GM12878 (cell line): ENCODE results near the gene EVC. TPM values are rescaled to one million over a fixed set of nuclear protein-coding genes. Genes with fewer than 3 reads are reported as not detected.

Source experiments
- ATAC-seq: fragments of 200-7000 bp; cut with Tn5 transposase; 3 replicates; pipeline ENCODE4 v1.9.1; 2020; ENCODE audit warnings: mild to moderate bottlenecking, moderate library complexity
- BruUV-seq: library from RNA; stranded (reverse); fragments of 400-500 nt; replicated peaks from 2 replicates; lab custom pipeline; 2021; lab: Mats Ljungman, UMichigan
- CTCF ChIA-PET: fragments of 300-600 bp; sonication (Branson Sonifier 250); formaldehyde crosslinking; extraction: SDS; loops from one replicate; lab custom pipeline; 2021; ENCODE audit warnings: inconsistent platforms; lab: Yijun Ruan, JAX
- POLR2A ChIA-PET: fragments of 350-600 bp; formaldehyde crosslinking; extraction: SDS; loops from one replicate; lab custom pipeline; 2021; ENCODE audit warnings: inconsistent platforms; lab: Charles Lee
- RAD21 ChIA-PET: fragments of 300-600 bp; sonication (Branson Sonifier 250); formaldehyde crosslinking; loops from one replicate; lab custom pipeline; 2023; ENCODE audit warnings: antibody characterized with exemption; ENCODE audit not compliant: unreplicated experiment; lab: Charles Lee
- SMC1A ChIA-PET: fragments of 300-600 bp; sonication (Branson Sonifier 250); formaldehyde crosslinking; loops from one replicate; lab custom pipeline; 2023; ENCODE audit not compliant: unreplicated experiment, uncharacterized antibody; lab: Charles Lee
- DNase-seq: peaks from one replicate; pipeline ENCODE4 v3.0.0-alpha.2; 2011; ENCODE audit warnings: low read depth, low spot score
- FAIRE-seq: peaks from 3 replicates; lab custom pipeline; 2011; peaks lifted over from hg19 to GRCh38; lab: Jason Lieb, UNC
- H2AFZ ChIP-seq: 2 replicates; pipeline ENCODE4 v1.6.0; 2011; ENCODE audit warnings: low read depth, low read length, control low read depth; ENCODE audit not compliant: control insufficient read depth
- H3K27ac ChIP-seq: 2 replicates; pipeline ENCODE4 v1.5.1; 2011; ENCODE audit warnings: control low read depth; ENCODE audit not compliant: control insufficient read depth, insufficient read depth
- H3K27me3 ChIP-seq, 2 experiments: replicated peaks in 1 of 2; 2 replicates each; pipeline versions ENCODE4 v1.6.0 to v1.6.1; 2011; ENCODE audit warnings: low read length in 1 of 2; ENCODE audit not compliant: control insufficient read depth in 2 of 2, insufficient read depth in 2 of 2
- H3K36me3 ChIP-seq, 2 experiments: 2 replicates each; pipeline ENCODE4 v1.5.1; 2011; ENCODE audit warnings: low read length in 1 of 2; ENCODE audit not compliant: control insufficient read depth in 2 of 2, insufficient read depth in 2 of 2
- H3K4me1 ChIP-seq: 2 replicates; pipeline ENCODE4 v1.6.1; 2011; ENCODE audit warnings: mild to moderate bottlenecking, low read length, moderate library complexity, mixed read lengths; ENCODE audit not compliant: control insufficient read depth, insufficient read depth
- H3K4me2 ChIP-seq: 2 replicates; pipeline ENCODE4 v1.6.0; 2011; ENCODE audit warnings: control low read depth; ENCODE audit not compliant: control insufficient read depth, insufficient read depth
- H3K4me3 ChIP-seq: fragments of 200-600 bp; sonication (generic); 2 replicates; pipeline ENCODE4 v1.5.1; 2016
- H3K79me2 ChIP-seq: 2 replicates; pipeline ENCODE4 v1.6.0; 2011; ENCODE audit warnings: low read length; ENCODE audit not compliant: control insufficient read depth, insufficient read depth
- H3K9ac ChIP-seq: 2 replicates; pipeline ENCODE4 v1.8.0; 2011; ENCODE audit warnings: low read length, control low read depth, mixed read lengths; ENCODE audit not compliant: control insufficient read depth, insufficient read depth
- H3K9me3 ChIP-seq: replicated peaks from 3 replicates; pipeline ENCODE4 v1.5.1; 2011; ENCODE audit warnings: mild to moderate bottlenecking, low read length; ENCODE audit not compliant: control insufficient read depth, insufficient read depth
- H4K20me1 ChIP-seq: 2 replicates; pipeline ENCODE4 v1.6.0; 2011; ENCODE audit not compliant: control insufficient read depth, insufficient read depth
- ATF7 ChIP-seq: fragments of 450-650 bp; IDR thresholded peaks from 2 replicates; pipeline ENCODE4 v1.6.1; 2016; ENCODE audit warnings: low read depth, mild to moderate bottlenecking
- FOXK2 ChIP-seq: fragments of 450-650 bp; IDR thresholded peaks from 2 replicates; pipeline ENCODE4 v1.6.1; 2017; ENCODE audit warnings: mild to moderate bottlenecking, moderate library complexity
- GATAD2B ChIP-seq: fragments of 450-650 bp; conservative IDR thresholded peaks from 2 replicates; pipeline ENCODE4 v1.6.1; 2017; ENCODE audit warnings: low read depth, mild to moderate bottlenecking, moderate library complexity
- JUNB ChIP-seq: IDR thresholded peaks from 2 replicates; pipeline ENCODE4 v1.6.1; 2016; ENCODE audit warnings: antibody characterized with exemption, mild to moderate bottlenecking
- MXI1 ChIP-seq: fragments of 150-350 bp; IDR thresholded peaks from 2 replicates; pipeline ENCODE4 v1.6.1; 2011; ENCODE audit warnings: low read depth, mild to moderate bottlenecking, inconsistent platforms, low read length, improper control_type of control experiment
- NFIC ChIP-seq: IDR thresholded peaks from 2 replicates; pipeline ENCODE4 v1.6.1; 2012; ENCODE audit warnings: low read depth, mild to moderate bottlenecking, inconsistent platforms, low read length, moderate library complexity
- POLR2AphosphoS2 ChIP-seq: IDR thresholded peaks from 2 replicates; pipeline ENCODE4 v1.6.1; 2011; ENCODE audit warnings: low read depth, mild to moderate bottlenecking, low read length, improper control_type of control experiment, moderate library complexity
- WRNIP1 ChIP-seq: IDR thresholded peaks from 2 replicates; pipeline ENCODE4 v1.6.1; 2011; ENCODE audit warnings: low read depth, low read length, improper control_type of control experiment, borderline replicate concordance
- ZZZ3 ChIP-seq: IDR thresholded peaks from 2 replicates; pipeline ENCODE4 v1.6.1; 2011; ENCODE audit warnings: low read depth; ENCODE audit not compliant: control insufficient read depth, insufficient read length
- WGBS: methylation state at CpG from one replicate; pipeline ENCODE4 v1.1.6; 2016; ENCODE audit warnings: low lambda C conversion rate; ENCODE audit not compliant: insufficient replicate concordance, insufficient coverage; ENCODE audit errors: missing lambda C conversion rate; 5-methylcytosine and 5-hydroxymethylcytosine counted together
- in situ Hi-C: fragments of 300-500 bp; cut with MboI; formaldehyde crosslinking; loops from 9 replicates; pipeline ENCODE4 v1.14.3; 2018; ENCODE audit warnings: mixed read lengths
- intact Hi-C: fragments of 100-400 bp; cut with micrococcal nuclease; formaldehyde crosslinking; loops from one replicate; pipeline ENCODE4 v1.14.2; 2022; ENCODE audit not compliant: unreplicated experiment
- polyA plus RNA-seq, 11 experiments: library from polyadenylated mRNA; depleted of rRNA in 4 of 11; unstranded in 6 of 11; stranded (reverse) in 5 of 11; fragments of >200 nt; fragmentation: Nextera tagmentation in 4 of 11; fragmentation: Illumina TruSeq in 1 of 11; extraction: Ambion mirVana in 4 of 11; extraction: Trizol in 1 of 11; gene quantifications; 1 replicate in 1 of 11; 2 replicates in 10 of 11; pipeline versions ENCODE4 v1.2.1 to v1.2.3, GENCODE V29; 2011 to 2016; ENCODE audit warnings: inconsistent platforms in 2 of 11, missing spikeins in 2 of 11, low read depth in 1 of 11
- total RNA-seq, 4 experiments: library from RNA; depleted of rRNA in 3 of 4; stranded (reverse); fragments of >200 nt in 3 of 4; fragmentation: Illumina TruSeq in 1 of 4; extraction: Trizol in 1 of 4; gene quantifications; 2 replicates each; pipeline versions ENCODE4 v1.2.1 to v1.2.3, GENCODE V29; 2013 to 2021
- TF ChIP-seq, protein P1 (sequence below): IDR thresholded peaks from 2 replicates; pipeline ENCODE4 v1.6.1; 2012; ENCODE audit warnings: mild to moderate bottlenecking, low read depth, low read length
- TF ChIP-seq, protein P2 (sequence below): IDR thresholded peaks from 2 replicates; pipeline ENCODE4 v1.6.1; 2012; ENCODE audit warnings: improper control_type of control experiment, low read depth, low read length; ENCODE audit not compliant: insufficient replicate concordance
- TF ChIP-seq, protein P3 (sequence below), 3 experiments: IDR thresholded peaks in 2 of 3; conservative IDR thresholded peaks in 1 of 3; 2 replicates each; pipeline ENCODE4 v1.5.1; 2011; ENCODE audit warnings: low read depth in 3 of 3, low read length in 3 of 3, mild to moderate bottlenecking in 3 of 3, control low read depth in 2 of 3, moderate library complexity in 2 of 3, inconsistent platforms in 1 of 3, mixed read lengths in 1 of 3; ENCODE audit not compliant: control insufficient read depth in 2 of 3, insufficient read depth in 1 of 3; ENCODE audit errors: extremely low read depth in 1 of 3
- TF ChIP-seq, protein P4 (sequence below): IDR thresholded peaks from 2 replicates; pipeline ENCODE4 v1.6.1; 2012; ENCODE audit warnings: low read depth, low read length, improper control_type of control experiment

The EVC gene
- total and polyA plus RNA-seq, 10 of the 15 experiments (the other 5 are each of a cell fraction or from before 2014, with no cell fraction given), result 0.87 to 55.9 (median 15.6) TPM

DNA sequence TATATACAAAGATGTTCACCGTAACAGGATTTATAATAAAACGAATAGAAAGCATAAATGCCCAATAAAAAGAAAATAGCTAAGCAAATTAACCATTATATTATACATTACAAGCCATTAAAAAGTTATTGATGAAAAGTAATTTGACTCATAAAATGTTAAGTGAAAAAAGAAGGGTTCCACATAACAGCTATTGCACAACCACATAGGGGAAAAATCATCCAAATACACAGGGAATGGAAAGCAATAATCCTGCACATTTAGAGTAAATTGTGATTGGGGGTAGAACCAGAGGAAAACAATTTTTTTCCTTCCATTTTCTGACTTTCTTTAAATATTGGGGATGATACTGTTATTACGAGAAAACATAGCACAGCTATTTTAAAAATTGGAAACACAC is 143.9 kb downstream of the EVC start:
- RAD21 ChIA-PET, result no interaction called here
- POLR2A ChIA-PET, result no interaction called here
- H2AFZ ChIP-seq, result no peak overlapping the region

More for the DNA sequence above, 143.9 kb downstream of the EVC start:
- intact Hi-C loops, result no loop called here
- 27% methylated on average over 3 of the region's 3 CpGs for whole genome bisulfite sequencing
- no peak overlapping the region for H3K4me3 ChIP-seq
- no peaks in the 10 kb centered on the region for H3K36me3 ChIP-seq
- in situ Hi-C loops, result no loop called here
- DNase-seq (no peak), ATAC-seq (no peak), FAIRE-seq (no peak)
- no peaks in the 10 kb centered on the region for H4K20me1 ChIP-seq
- H3K27ac ChIP-seq, result no peak overlapping the region
- CTCF ChIA-PET, result no interaction called here
- no peaks in the 10 kb centered on the region for H3K9me3 ChIP-seq
- no peak overlapping the region for H3K9ac ChIP-seq
- SMC1A ChIA-PET, result no interaction called here
- H3K4me2 ChIP-seq, result no peak overlapping the region
- H3K79me2 ChIP-seq, result no peaks in the 10 kb centered on the region
- no peaks in the 10 kb centered on the region for H3K4me1 ChIP-seq
- TF ChIP-seq FOXK2 (no peak), POLR2AphosphoS2 (no peak), WRNIP1 (no peak), NFIC (no peak), GATAD2B (no peak), ZZZ3 (no peak), MXI1 (no peak), JUNB (no peak), ATF7 (no peak)
- TF ChIP-seq, protein P1, sequence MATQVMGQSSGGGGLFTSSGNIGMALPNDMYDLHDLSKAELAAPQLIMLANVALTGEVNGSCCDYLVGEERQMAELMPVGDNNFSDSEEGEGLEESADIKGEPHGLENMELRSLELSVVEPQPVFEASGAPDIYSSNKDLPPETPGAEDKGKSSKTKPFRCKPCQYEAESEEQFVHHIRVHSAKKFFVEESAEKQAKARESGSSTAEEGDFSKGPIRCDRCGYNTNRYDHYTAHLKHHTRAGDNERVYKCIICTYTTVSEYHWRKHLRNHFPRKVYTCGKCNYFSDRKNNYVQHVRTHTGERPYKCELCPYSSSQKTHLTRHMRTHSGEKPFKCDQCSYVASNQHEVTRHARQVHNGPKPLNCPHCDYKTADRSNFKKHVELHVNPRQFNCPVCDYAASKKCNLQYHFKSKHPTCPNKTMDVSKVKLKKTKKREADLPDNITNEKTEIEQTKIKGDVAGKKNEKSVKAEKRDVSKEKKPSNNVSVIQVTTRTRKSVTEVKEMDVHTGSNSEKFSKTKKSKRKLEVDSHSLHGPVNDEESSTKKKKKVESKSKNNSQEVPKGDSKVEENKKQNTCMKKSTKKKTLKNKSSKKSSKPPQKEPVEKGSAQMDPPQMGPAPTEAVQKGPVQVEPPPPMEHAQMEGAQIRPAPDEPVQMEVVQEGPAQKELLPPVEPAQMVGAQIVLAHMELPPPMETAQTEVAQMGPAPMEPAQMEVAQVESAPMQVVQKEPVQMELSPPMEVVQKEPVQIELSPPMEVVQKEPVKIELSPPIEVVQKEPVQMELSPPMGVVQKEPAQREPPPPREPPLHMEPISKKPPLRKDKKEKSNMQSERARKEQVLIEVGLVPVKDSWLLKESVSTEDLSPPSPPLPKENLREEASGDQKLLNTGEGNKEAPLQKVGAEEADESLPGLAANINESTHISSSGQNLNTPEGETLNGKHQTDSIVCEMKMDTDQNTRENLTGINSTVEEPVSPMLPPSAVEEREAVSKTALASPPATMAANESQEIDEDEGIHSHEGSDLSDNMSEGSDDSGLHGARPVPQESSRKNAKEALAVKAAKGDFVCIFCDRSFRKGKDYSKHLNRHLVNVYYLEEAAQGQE, result no peak
- TF ChIP-seq, protein P2, sequence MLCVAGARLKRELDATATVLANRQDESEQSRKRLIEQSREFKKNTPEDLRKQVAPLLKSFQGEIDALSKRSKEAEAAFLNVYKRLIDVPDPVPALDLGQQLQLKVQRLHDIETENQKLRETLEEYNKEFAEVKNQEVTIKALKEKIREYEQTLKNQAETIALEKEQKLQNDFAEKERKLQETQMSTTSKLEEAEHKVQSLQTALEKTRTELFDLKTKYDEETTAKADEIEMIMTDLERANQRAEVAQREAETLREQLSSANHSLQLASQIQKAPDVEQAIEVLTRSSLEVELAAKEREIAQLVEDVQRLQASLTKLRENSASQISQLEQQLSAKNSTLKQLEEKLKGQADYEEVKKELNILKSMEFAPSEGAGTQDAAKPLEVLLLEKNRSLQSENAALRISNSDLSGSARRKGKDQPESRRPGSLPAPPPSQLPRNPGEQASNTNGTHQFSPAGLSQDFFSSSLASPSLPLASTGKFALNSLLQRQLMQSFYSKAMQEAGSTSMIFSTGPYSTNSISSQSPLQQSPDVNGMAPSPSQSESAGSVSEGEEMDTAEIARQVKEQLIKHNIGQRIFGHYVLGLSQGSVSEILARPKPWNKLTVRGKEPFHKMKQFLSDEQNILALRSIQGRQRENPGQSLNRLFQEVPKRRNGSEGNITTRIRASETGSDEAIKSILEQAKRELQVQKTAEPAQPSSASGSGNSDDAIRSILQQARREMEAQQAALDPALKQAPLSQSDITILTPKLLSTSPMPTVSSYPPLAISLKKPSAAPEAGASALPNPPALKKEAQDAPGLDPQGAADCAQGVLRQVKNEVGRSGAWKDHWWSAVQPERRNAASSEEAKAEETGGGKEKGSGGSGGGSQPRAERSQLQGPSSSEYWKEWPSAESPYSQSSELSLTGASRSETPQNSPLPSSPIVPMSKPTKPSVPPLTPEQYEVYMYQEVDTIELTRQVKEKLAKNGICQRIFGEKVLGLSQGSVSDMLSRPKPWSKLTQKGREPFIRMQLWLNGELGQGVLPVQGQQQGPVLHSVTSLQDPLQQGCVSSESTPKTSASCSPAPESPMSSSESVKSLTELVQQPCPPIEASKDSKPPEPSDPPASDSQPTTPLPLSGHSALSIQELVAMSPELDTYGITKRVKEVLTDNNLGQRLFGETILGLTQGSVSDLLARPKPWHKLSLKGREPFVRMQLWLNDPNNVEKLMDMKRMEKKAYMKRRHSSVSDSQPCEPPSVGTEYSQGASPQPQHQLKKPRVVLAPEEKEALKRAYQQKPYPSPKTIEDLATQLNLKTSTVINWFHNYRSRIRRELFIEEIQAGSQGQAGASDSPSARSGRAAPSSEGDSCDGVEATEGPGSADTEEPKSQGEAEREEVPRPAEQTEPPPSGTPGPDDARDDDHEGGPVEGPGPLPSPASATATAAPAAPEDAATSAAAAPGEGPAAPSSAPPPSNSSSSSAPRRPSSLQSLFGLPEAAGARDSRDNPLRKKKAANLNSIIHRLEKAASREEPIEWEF, result no peak
- TF ChIP-seq, protein P3, sequence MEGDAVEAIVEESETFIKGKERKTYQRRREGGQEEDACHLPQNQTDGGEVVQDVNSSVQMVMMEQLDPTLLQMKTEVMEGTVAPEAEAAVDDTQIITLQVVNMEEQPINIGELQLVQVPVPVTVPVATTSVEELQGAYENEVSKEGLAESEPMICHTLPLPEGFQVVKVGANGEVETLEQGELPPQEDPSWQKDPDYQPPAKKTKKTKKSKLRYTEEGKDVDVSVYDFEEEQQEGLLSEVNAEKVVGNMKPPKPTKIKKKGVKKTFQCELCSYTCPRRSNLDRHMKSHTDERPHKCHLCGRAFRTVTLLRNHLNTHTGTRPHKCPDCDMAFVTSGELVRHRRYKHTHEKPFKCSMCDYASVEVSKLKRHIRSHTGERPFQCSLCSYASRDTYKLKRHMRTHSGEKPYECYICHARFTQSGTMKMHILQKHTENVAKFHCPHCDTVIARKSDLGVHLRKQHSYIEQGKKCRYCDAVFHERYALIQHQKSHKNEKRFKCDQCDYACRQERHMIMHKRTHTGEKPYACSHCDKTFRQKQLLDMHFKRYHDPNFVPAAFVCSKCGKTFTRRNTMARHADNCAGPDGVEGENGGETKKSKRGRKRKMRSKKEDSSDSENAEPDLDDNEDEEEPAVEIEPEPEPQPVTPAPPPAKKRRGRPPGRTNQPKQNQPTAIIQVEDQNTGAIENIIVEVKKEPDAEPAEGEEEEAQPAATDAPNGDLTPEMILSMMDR (IDR thresholded peaks at IDR 0.05 in 2 of 3, conservative IDR thresholded peaks at IDR 0.05 in 1 of 3; ENCODE audit: control insufficient read depth in 2 of 3, extremely low read depth in 1 of 3, insufficient read depth in 1 of 3, low read depth in 3 of 3, low read length in 3 of 3), result no peak
- TF ChIP-seq, protein P4, sequence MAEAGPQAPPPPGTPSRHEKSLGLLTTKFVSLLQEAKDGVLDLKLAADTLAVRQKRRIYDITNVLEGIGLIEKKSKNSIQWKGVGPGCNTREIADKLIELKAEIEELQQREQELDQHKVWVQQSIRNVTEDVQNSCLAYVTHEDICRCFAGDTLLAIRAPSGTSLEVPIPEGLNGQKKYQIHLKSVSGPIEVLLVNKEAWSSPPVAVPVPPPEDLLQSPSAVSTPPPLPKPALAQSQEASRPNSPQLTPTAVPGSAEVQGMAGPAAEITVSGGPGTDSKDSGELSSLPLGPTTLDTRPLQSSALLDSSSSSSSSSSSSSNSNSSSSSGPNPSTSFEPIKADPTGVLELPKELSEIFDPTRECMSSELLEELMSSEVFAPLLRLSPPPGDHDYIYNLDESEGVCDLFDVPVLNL, result no peak
- TF ChIP-seq, all 136 proteins: peak for 0
- BruUV-seq, result no TSS peak
- H3K27me3 ChIP-seq, result no peaks in the 10 kb centered on the region; a peak in 3 of 4 replicates
